DND-41 (cell line): ENCODE measurements around the gene CRAMP1.
A peak's percentile ranks its signal among the peaks of the same experiment; 100 is the strongest.

ENCODE experiments used
- ATAC-seq: fragments of 200-7000 bp; cut with Tn5 transposase; 3 replicates; pipeline ENCODE4 v1.9.1; 2021; ENCODE audit warnings: low read depth; ENCODE audit not compliant: insufficient read depth
- DNase-seq: peaks from one replicate; pipeline ENCODE4 v3.0.0-alpha.2; 2020
- H2AFZ ChIP-seq: 2 replicates; pipeline ENCODE4 v1.6.0; 2012; ENCODE audit warnings: low read depth, low read length
- H3K27ac ChIP-seq: 2 replicates; pipeline ENCODE4 v1.5.1; 2012; ENCODE audit warnings: low read length, inconsistent platforms
- H3K27me3 ChIP-seq: fragments of 200-600 bp; sonication (generic); 2 replicates; pipeline ENCODE4 v1.6.0; 2012; ENCODE audit warnings: low read length, mild to moderate bottlenecking, inconsistent platforms; ENCODE audit not compliant: insufficient read depth, poor library complexity
- H3K36me3 ChIP-seq: 2 replicates; pipeline ENCODE4 v1.5.1; 2012; ENCODE audit warnings: low read length, inconsistent platforms; ENCODE audit not compliant: insufficient read depth
- H3K4me1 ChIP-seq: 2 replicates; pipeline ENCODE4 v1.5.1; 2012; ENCODE audit warnings: mild to moderate bottlenecking, low read length; ENCODE audit not compliant: insufficient read depth
- H3K4me2 ChIP-seq: 2 replicates; pipeline ENCODE4 v1.6.0; 2012; ENCODE audit warnings: mild to moderate bottlenecking, moderate library complexity, low read length, inconsistent platforms; ENCODE audit not compliant: insufficient read depth
- H3K4me3 ChIP-seq, 2 experiments: fragments of 200-600 bp in 1 of 2; shearing (Covaris generic) in 1 of 2; 2 replicates each; pipeline ENCODE4 v1.5.1; 2012 to 2016; ENCODE audit warnings: inconsistent platforms in 2 of 2, low read length in 2 of 2, mild to moderate bottlenecking in 2 of 2, low read depth in 1 of 2, moderate library complexity in 1 of 2
- H3K79me2 ChIP-seq: 2 replicates; pipeline ENCODE4 v1.6.0; 2012; ENCODE audit warnings: low read length, inconsistent platforms; ENCODE audit not compliant: insufficient read depth
- H3K9ac ChIP-seq: 2 replicates; pipeline ENCODE4 v1.6.0; 2012; ENCODE audit warnings: low read depth, mild to moderate bottlenecking, inconsistent platforms, low read length, moderate library complexity
- H3K9me3 ChIP-seq: 2 replicates; pipeline ENCODE4 v1.5.1; 2012; ENCODE audit warnings: low read length, moderate library complexity, mild to moderate bottlenecking, inconsistent platforms; ENCODE audit not compliant: insufficient read depth, severe bottlenecking
- H4K20me1 ChIP-seq: 2 replicates; pipeline ENCODE4 v1.6.0; 2012; ENCODE audit warnings: low read length; ENCODE audit not compliant: insufficient read depth
- EZH2 ChIP-seq: IDR thresholded peaks from 3 replicates; pipeline ENCODE4 v1.6.1; 2012; ENCODE audit warnings: borderline replicate concordance, low read depth, mild to moderate bottlenecking, moderate library complexity, low read length, inconsistent platforms; ENCODE audit not compliant: severe bottlenecking
- TF ChIP-seq, protein P1 (sequence below): IDR thresholded peaks from 2 replicates; pipeline ENCODE4 v1.5.1; 2012; ENCODE audit warnings: borderline replicate concordance, low read length, moderate library complexity, mild to moderate bottlenecking; ENCODE audit not compliant: poor library complexity, severe bottlenecking; ENCODE audit errors: extremely low read depth

The CRAMP1 gene, protein sequence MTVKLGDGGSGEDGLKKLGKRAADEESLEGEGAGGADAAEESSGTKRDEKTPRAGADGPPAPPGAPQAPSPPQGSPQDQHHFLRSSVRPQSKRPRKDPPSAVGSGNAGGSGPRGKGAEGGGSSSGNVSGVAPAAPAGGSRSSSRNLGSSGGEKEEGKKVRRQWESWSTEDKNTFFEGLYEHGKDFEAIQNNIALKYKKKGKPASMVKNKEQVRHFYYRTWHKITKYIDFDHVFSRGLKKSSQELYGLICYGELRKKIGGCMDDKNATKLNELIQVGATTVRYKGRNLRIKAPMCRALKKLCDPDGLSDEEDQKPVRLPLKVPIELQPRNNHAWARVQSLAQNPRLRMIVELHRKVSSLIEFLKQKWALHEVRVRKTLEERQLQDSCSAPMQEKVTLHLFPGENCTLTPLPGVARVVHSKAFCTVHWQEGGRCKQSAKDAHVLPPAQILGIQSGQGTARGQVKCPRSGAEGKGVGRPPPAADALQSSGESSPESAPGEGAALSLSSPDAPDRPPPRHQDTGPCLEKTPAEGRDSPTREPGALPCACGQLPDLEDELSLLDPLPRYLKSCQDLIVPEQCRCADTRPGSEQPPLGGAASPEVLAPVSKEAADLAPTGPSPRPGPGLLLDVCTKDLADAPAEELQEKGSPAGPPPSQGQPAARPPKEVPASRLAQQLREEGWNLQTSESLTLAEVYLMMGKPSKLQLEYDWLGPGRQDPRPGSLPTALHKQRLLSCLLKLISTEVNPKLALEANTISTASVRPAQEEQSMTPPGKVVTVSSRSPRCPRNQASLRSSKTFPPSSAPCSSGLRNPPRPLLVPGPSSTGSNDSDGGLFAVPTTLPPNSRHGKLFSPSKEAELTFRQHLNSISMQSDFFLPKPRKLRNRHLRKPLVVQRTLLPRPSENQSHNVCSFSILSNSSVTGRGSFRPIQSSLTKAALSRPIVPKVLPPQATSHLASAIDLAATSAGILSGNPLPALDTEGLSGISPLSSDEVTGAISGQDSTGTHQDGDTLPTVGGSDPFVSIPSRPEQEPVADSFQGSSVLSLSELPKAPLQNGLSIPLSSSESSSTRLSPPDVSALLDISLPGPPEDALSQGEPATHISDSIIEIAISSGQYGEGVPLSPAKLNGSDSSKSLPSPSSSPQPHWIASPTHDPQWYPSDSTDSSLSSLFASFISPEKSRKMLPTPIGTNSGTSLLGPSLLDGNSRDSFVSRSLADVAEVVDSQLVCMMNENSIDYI (N-terminal part only)

DNA sequence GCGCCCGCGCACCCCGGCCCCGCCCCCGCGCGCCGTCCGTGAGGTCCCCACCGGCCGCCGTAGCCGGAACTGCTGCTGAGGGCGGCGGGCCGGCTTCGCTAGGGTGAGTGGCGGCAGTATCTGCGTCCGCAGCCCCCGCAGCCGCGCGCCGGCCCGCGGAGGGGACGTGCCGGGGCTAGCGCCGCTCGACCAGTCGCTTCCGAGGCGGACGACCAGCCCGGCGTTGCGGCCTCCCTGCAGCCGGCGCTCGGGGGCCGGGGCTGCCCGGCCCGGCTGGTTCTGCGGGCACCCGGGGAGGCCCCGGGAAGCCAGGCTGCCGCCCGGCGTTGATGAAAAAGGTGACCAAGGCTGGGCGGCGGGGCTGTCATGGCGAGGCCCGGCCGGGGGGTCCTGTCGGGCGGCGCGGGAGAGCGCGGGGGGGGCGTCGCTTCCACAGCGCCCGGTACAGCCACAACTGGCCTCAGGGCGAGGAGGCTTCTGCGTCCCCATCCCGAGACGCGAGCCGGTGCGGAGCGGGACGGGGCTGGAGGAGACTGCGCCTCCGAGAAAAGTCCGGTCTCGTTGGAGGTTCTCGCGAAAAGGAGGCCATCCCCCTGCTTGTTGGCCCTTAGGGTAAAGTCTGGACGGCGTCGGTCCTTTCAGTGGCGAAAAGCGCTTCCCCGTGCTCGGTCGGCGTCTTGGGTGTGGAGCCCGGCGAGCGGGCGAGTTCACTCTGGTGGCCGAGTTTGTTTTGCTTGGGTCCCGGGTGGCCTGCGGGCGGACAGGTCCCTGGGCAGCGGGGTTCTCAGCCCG lies at the start of gene CRAMP1:
TSS of gene CRAMP1 (plus strand) at position 41 of the 792 bp plus-strand sequence. CDS start 2,280 bp downstream, outside the sequence.
- peak within 1 kb of the TSS; percentile 61 for H2AFZ ChIP-seq
- DNase-seq (peak; percentile 17), ATAC-seq (no peak)
- peaks cover 55% of the 10 kb centered on the region for H3K4me1 ChIP-seq
- peak within 1 kb of the TSS; percentile 95 to 98 for H3K4me3 ChIP-seq
- peak within 1 kb of the TSS; percentile 98 for H3K4me2 ChIP-seq
- peak within 1 kb of the TSS; percentile 88 for H3K9ac ChIP-seq
- TF ChIP-seq, protein P1, sequence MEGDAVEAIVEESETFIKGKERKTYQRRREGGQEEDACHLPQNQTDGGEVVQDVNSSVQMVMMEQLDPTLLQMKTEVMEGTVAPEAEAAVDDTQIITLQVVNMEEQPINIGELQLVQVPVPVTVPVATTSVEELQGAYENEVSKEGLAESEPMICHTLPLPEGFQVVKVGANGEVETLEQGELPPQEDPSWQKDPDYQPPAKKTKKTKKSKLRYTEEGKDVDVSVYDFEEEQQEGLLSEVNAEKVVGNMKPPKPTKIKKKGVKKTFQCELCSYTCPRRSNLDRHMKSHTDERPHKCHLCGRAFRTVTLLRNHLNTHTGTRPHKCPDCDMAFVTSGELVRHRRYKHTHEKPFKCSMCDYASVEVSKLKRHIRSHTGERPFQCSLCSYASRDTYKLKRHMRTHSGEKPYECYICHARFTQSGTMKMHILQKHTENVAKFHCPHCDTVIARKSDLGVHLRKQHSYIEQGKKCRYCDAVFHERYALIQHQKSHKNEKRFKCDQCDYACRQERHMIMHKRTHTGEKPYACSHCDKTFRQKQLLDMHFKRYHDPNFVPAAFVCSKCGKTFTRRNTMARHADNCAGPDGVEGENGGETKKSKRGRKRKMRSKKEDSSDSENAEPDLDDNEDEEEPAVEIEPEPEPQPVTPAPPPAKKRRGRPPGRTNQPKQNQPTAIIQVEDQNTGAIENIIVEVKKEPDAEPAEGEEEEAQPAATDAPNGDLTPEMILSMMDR: no peak
- TF ChIP-seq EZH2: no peak
- H3K79me2 ChIP-seq: peaks cover 67% of the 10 kb centered on the region
- H4K20me1 ChIP-seq: peaks cover 13% of the 10 kb centered on the region
- H3K27me3 ChIP-seq: peaks cover 10% of the 10 kb centered on the region
- peaks cover 20% of the 10 kb centered on the region for H3K36me3 ChIP-seq
- H3K9me3 ChIP-seq: no peaks in the 10 kb centered on the region
- H3K27ac ChIP-seq: peak within 1 kb of the TSS; percentile 71

DNA sequence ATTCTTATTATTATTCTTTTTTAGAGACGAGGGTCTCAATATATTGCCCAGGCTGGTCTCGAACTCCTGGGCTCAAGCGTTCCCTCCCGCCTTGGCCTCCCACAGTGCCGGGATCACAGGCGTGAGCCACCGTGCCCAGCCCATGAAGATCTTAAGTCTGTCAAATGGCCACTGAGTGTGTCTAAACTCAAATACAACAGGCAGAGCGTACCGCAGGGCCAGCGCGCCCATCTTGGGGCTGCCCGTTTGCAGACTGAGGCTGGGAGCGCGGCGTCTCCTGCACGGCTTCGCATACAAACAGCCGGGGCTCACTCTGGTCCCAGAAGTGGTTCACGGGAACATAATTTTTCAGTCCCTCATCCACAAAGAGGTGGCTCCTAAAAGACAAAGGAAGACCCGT lies 48.4 kb upstream of the CRAMP1 start:
- no peak for TF ChIP-seq EZH2
- TF ChIP-seq, protein P1: no peak
- H3K27ac ChIP-seq: no peak overlapping the region
- no peak overlapping the region for H3K4me3 ChIP-seq
- H3K4me2 ChIP-seq: no peak overlapping the region
- no peak overlapping the region for H3K9ac ChIP-seq
- no peaks in the 10 kb centered on the region for H3K9me3 ChIP-seq
- ATAC-seq (no peak), DNase-seq (no peak)
- H4K20me1 ChIP-seq: no peaks in the 10 kb centered on the region
- H3K4me1 ChIP-seq: no peaks in the 10 kb centered on the region
- no peaks in the 10 kb centered on the region for H3K79me2 ChIP-seq
- no peaks in the 10 kb centered on the region for H3K27me3 ChIP-seq
- no peak overlapping the region for H2AFZ ChIP-seq
- H3K36me3 ChIP-seq: peaks cover 24% of the 10 kb centered on the region

DNA sequence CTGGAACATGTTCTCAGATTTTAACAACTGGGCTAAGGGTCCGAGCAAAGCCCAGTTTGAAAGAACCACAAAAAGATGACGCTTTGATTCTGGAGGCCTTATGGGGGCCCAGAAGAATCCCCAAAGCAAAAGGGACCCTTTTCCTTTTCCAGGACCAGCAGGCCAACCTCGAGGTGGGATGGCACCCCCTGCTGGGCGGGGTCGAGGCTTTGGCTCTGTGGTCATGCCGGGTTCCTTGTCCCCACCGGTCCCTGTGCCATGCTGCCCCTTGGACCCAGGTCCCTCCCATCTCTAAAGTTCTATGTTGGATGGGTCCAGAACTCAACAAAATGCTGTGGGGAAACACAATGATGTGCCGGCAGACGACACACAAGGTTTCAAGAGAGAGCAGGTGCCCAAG lies 47.8 kb upstream of the CRAMP1 start:
- no peaks in the 10 kb centered on the region for H4K20me1 ChIP-seq
- H3K27me3 ChIP-seq: no peaks in the 10 kb centered on the region
- H3K9me3 ChIP-seq: no peaks in the 10 kb centered on the region
- no peak for ATAC-seq
- peaks cover 22% of the 10 kb centered on the region for H3K36me3 ChIP-seq
- DNase-seq: peak; percentile 8
- no peak overlapping the region for H3K9ac ChIP-seq
- TF ChIP-seq, protein P1: peak; percentile 30
- TF ChIP-seq EZH2: no peak
- H3K27ac ChIP-seq: no peak overlapping the region
- H3K4me2 ChIP-seq: no peak overlapping the region
- no peak overlapping the region for H3K4me3 ChIP-seq
- H3K4me1 ChIP-seq: no peaks in the 10 kb centered on the region
- H2AFZ ChIP-seq: no peak overlapping the region
- no peaks in the 10 kb centered on the region for H3K79me2 ChIP-seq
